Mesodermal cell (in vitro differentiated cells): ENCODE measurements around the gene SELENOI.
"Not testable (repeated sequence)": the region's sequence is repeated elsewhere in the genome, so short reads cannot be mapped to it uniquely, and the experiment has no call there.

Experiments used
- H3K27ac ChIP-seq: 2 replicates; pipeline ENCODE4 v1.7.0; 2013; ENCODE audit warnings: mild to moderate bottlenecking, low read depth, low read length, moderate library complexity; ENCODE audit not compliant: severe bottlenecking
- H3K36me3 ChIP-seq: 2 replicates; pipeline ENCODE4 v1.7.1; 2013; ENCODE audit warnings: mild to moderate bottlenecking, low read length, moderate library complexity; ENCODE audit not compliant: control insufficient read depth, insufficient read depth
- H3K4me1 ChIP-seq: one replicate; pipeline ENCODE4 v1.7.1; 2013; ENCODE audit warnings: mild to moderate bottlenecking, low read length; ENCODE audit not compliant: insufficient read depth, control insufficient read depth, poor library complexity, severe bottlenecking
- H3K4me3 ChIP-seq: 2 replicates; pipeline ENCODE4 v1.7.0; 2013; ENCODE audit warnings: low read length, control low read depth, mild to moderate bottlenecking; ENCODE audit not compliant: insufficient read depth, poor library complexity, severe bottlenecking; ENCODE audit errors: extremely low read depth
- H3K9me3 ChIP-seq: 2 replicates; pipeline ENCODE4 v1.7.1; 2013; ENCODE audit warnings: mild to moderate bottlenecking, low read length, moderate library complexity; ENCODE audit not compliant: control insufficient read depth
- WGBS, 2 experiments: methylation state at CpG; one replicate each; pipeline ENCODE4 v1.1.5; 2013; ENCODE audit warnings: missing lambda C conversion rate in 2 of 2; ENCODE audit not compliant: insufficient coverage in 2 of 2; 5-methylcytosine and 5-hydroxymethylcytosine counted together

Gene SELENOI

DNA sequence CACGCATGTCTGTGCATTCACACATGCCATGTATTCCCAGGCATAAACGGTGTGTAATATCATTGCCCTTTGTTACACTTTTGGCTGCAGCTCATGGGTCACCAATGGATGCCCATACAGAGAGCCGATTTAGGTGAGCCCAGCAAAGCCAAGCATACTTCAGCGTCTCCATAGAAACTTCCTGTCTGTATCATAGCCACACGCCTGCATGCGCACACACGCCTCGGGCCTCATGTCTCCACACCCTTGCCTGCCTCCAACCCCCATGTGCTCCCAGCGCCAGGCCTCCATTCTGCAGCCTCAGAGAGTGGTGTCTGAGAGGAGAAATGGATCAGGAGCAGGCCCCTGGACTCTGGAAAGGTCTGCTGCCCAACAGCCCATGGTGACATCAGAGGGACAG, 33.5 kb upstream of the SELENOI start:
- WGBS, 2 experiments = 91 to 93% methylated on average over 4 to 8 of the region's 9 CpGs
- Histone ChIP-seq H3K4me1 (no peaks in the 10 kb centered on the region), H3K27ac (no peak overlapping the region), H3K9me3 (no peaks in the 10 kb centered on the region), H3K4me3 (no peak overlapping the region), H3K36me3 (no peaks in the 10 kb centered on the region)

DNA sequence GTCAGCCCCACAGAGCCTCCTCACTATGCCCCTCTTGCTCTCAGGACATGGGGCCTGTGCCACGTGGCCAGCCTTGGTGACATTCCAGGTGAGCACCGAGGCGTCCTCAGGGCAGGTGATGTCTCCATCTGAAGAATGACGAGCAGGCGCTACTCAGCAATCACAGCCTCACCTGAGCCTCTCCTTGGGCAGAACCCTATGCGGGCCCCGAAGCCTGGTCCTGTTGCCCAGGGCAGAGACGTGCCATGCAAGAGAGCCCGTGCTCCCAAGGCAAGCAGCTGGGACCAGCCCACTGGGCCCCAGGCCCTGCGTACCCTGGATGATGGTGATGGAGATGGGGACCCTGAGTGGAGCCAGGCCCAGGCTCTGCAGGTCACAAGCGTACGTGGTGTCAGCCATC, 32.5 kb upstream of the SELENOI start:
- H3K9me3 ChIP-seq = no peaks in the 10 kb centered on the region
- 88 to 90% methylated on average over 10 to 11 of the region's 12 CpGs for WGBS, 2 experiments
- H3K36me3 ChIP-seq = no peaks in the 10 kb centered on the region
- no peaks in the 10 kb centered on the region for H3K4me1 ChIP-seq
- no peak overlapping the region for H3K27ac ChIP-seq
- no peak overlapping the region for H3K4me3 ChIP-seq

DNA sequence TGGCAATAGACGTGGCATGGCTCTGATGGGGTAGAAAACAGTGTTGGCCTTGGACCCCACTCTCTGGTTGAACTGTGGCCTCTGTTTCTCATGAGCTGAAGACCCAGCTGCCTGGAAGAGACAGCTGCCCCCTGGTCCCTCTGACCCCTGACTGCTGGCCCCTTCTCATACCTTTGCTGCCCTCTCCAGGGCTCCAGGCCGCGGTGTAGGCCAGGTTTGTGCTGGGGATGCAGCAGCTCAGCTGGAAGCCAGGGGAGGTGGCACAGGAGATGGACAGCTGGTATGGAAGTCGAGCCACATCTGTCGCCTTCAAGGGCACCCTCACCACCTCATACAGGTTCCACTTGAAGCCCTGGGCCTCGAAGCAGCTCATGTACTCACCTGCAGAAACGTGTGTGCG, 31.7 kb upstream of the SELENOI start:
- Histone ChIP-seq H3K4me3 (no peak overlapping the region), H3K9me3 (no peaks in the 10 kb centered on the region), H3K4me1 (no peaks in the 10 kb centered on the region), H3K27ac (no peak overlapping the region), H3K36me3 (no peaks in the 10 kb centered on the region)
- 82 to 87% methylated on average over 5 of the region's 8 CpGs for WGBS, 2 experiments

DNA sequence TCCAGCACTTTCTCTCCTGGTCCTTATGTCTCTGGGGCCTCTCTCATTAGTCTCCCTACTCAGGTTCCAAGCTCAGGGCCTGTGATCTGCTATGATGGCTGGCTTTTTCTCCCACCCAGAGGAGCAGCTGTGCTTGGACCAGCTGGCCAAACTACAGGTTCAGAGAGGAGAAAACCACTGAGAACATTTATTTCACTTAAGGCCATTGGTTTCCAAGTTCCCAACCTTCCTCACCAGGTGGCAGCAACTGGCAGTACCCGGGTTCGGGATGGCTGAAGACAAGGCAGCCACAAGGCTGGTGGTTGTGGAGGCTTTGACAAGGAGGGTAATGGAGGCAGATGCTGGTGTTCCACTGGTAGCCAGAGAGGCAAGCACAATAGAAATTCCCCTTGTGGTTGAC, 29.9 kb upstream of the SELENOI start:
- H3K9me3 ChIP-seq = no peaks in the 10 kb centered on the region
- H3K4me3 ChIP-seq = no peak overlapping the region
- H3K4me1 ChIP-seq = no peaks in the 10 kb centered on the region
- no peaks in the 10 kb centered on the region for H3K36me3 ChIP-seq
- WGBS, 2 experiments = 56% methylated on average over 2 of the region's 2 CpGs; no CpG with 5 or more reads in 1 of the 2 experiments
- no peak overlapping the region for H3K27ac ChIP-seq

DNA sequence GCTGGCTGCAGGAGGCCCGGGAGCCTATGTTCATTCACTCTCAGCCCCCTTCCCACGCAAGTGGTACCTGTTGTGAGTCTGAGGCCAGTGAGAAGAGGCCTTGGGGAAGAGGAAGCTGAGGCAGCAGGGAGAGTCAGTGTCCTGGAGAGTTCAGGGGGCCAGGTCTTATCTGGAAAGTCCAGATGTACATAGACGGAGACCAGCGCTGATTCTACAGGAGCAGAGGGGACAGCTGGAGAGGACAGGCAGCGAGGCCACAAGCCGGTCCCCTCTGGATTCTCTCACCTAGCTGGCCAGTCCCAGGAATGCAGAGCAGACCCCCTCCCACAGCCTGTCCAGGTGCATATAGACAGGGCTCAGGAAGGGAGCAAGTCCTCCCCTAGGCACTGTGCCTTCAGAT, 29.1 kb upstream of the SELENOI start:
- Histone ChIP-seq H3K27ac (no peak overlapping the region), H3K4me1 (no peaks in the 10 kb centered on the region), H3K9me3 (no peaks in the 10 kb centered on the region), H3K4me3 (no peak overlapping the region), H3K36me3 (no peaks in the 10 kb centered on the region)
- 92 to 100% methylated on average over 4 of the region's 6 CpGs for WGBS, 2 experiments

- no peaks in the 10 kb centered on the region for H3K36me3 ChIP-seq
- H3K27ac ChIP-seq = no peak overlapping the region
- no peaks in the 10 kb centered on the region for H3K9me3 ChIP-seq
- H3K4me1 ChIP-seq = no peaks in the 10 kb centered on the region
- 93 to 100% methylated on average over 2 to 4 of the region's 8 CpGs for WGBS, 2 experiments
- H3K4me3 ChIP-seq = no peak overlapping the region
Measured at GRCh38 chr2:26317377-26318105, 28.4 kb upstream of the SELENOI start.

DNA sequence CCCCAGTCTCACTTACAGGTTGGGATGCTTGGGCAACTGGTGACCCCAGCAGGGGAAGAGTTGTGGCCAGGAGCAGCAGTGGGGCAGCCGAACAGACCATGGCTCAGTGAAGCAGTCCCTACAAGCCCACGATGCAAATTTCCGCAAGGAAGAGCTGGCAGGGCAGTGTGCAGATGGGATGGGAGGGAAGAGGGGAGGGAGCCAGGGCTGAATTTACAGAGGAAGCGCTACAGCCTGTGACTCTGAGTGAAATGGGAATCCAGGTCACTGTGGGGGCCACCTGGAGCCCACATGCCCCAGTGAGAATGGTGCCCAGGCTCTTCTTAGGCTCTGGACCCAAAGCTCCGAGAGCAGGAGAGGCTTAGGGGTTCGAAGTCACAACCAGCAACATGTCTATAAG, 27.0 kb upstream of the SELENOI start:
- no peak overlapping the region for H3K4me3 ChIP-seq
- H3K36me3 ChIP-seq = no peaks in the 10 kb centered on the region
- WGBS, 2 experiments = 43 to 62% methylated on average over 4 to 6 of the region's 6 CpGs
- H3K27ac ChIP-seq = no peak overlapping the region
- no peaks in the 10 kb centered on the region for H3K9me3 ChIP-seq
- H3K4me1 ChIP-seq = no peaks in the 10 kb centered on the region

DNA sequence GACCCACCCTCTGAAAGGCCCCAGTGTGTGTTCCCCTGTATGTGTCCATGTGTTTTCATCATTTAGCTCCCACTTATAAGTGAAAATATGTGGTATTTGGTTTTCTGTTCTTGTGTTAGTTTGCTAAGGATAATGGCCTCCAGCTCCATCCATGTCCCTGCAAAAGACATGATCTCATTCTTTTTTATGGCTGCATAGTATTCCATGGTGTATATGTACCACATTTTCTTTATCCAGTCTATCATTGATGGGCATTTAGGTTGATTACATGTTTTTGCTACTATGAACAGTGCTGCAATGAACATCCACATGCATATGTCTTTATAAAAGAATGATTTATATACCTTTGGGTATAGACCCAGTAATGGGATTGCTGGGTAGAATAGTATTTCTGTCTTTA, 21.5 kb upstream of the SELENOI start:
- H3K36me3 ChIP-seq, H3K4me3 ChIP-seq, H3K27ac ChIP-seq: not testable (repeated sequence)

GRCh38 chr2:26324903-26325302, 21.0 kb upstream of the SELENOI start:
- Histone ChIP-seq H3K9me3 (no peaks in the 10 kb centered on the region), H3K36me3 (no peaks in the 10 kb centered on the region), H3K4me1 (no peaks in the 10 kb centered on the region), H3K4me3 (no peak overlapping the region), H3K27ac (no peak overlapping the region)
- 81 to 86% methylated on average over 2 to 3 of the region's 3 CpGs for WGBS, 2 experiments

More for the DNA sequence above, 21.5 kb upstream of the SELENOI start:
- not testable (repeated sequence) for H3K4me1 ChIP-seq, H3K9me3 ChIP-seq

- Histone ChIP-seq H3K27ac (no peak overlapping the region), H3K9me3 (no peaks in the 10 kb centered on the region), H3K4me3 (no peak overlapping the region), H3K4me1 (no peaks in the 10 kb centered on the region), H3K36me3 (no peaks in the 10 kb centered on the region)
- 67 to 80% methylated on average over 1 to 3 of the region's 4 CpGs for WGBS, 2 experiments
Measured at GRCh38 chr2:26325851-26326250, 20.1 kb upstream of the SELENOI start.

- H3K4me1 ChIP-seq = no peaks in the 10 kb centered on the region
- H3K36me3 ChIP-seq = no peaks in the 10 kb centered on the region
- 100% methylated on average over 1 of the region's 1 CpG; no CpG with 5 or more reads in 1 of the 2 experiments for WGBS, 2 experiments
- no peak overlapping the region for H3K27ac ChIP-seq
- no peaks in the 10 kb centered on the region for H3K9me3 ChIP-seq
- H3K4me3 ChIP-seq = no peak overlapping the region
Measured at GRCh38 chr2:26326514-26326913, 19.4 kb upstream of the SELENOI start.
